ENCODE results near the gene PPTC7. TPM values are rescaled to one million over a fixed set of nuclear protein-coding genes. Genes with fewer than 3 reads are reported as not detected.
"Not testable (repeated sequence)": the region's sequence is repeated elsewhere in the genome, so short reads cannot be mapped to it uniquely, and the experiment has no call there.

Gene PPTC7
- total and polyA plus RNA-seq, 2 donors (not counting 1 experiment from before 2014, with no cell fraction given): 6.9 to 12.5 TPM

GRCh38 chr12:110597885-110598284, 14.8 kb upstream of the PPTC7 start:
- H3K4me3 ChIP-seq (replicated peaks in 1 of 4; ENCODE audit: control extremely low read depth in 1 of 4, insufficient read depth in 1 of 4, low read depth in 3 of 4, low read length in 4 of 4): no peak overlapping the region
- H3K4me1 ChIP-seq (ENCODE audit: control insufficient read depth, extremely low read depth, insufficient read depth, low read length): no peaks in the 10 kb centered on the region
- no peak overlapping the region for H3K4me2 ChIP-seq (ENCODE audit: extremely low read depth, insufficient read depth, low read length)
- no peaks in the 10 kb centered on the region for H3K27me3 ChIP-seq (ENCODE audit: control insufficient read depth, insufficient read depth, low read length)
- H3K36me3 ChIP-seq (ENCODE audit: control insufficient read depth, insufficient read depth, low read length): no peaks in the 10 kb centered on the region
- TF ChIP-seq CTCF (conservative IDR thresholded peaks at IDR 0.05 in 1 of 2, IDR thresholded peaks at IDR 0.05 in 1 of 2; ENCODE audit: low read depth in 1 of 2, low read length in 2 of 2) (no peak), EZH2 (IDR thresholded peaks at IDR 0.05; ENCODE audit: low read length, missing control alignments) (no peak)
- H4K20me1 ChIP-seq (ENCODE audit: control insufficient read depth, extremely low read depth, insufficient read depth, low read length): no peaks in the 10 kb centered on the region
- no peak overlapping the region for H2AFZ ChIP-seq (ENCODE audit: low read length)
- H3K79me2 ChIP-seq (ENCODE audit: control insufficient read depth, insufficient read depth, low read length): no peaks in the 10 kb centered on the region
- H3K27ac ChIP-seq (ENCODE audit: insufficient read depth, low read length): no peak overlapping the region
- H3K9ac ChIP-seq (ENCODE audit: insufficient read depth, low read length): no peak overlapping the region
- no peaks in the 10 kb centered on the region for H3K9me3 ChIP-seq (ENCODE audit: control insufficient read depth, insufficient read depth, low read depth, low read length)
- no peak for DNase-seq (ENCODE audit: low read depth in 2 of 2)

GRCh38 chr12:110592919-110593318, 9.8 kb upstream of the PPTC7 start:
- not testable (repeated sequence) for H3K27me3 ChIP-seq (ENCODE audit: control insufficient read depth, insufficient read depth, low read length); H3K4me2 ChIP-seq (ENCODE audit: extremely low read depth, insufficient read depth, low read length); H3K4me1 ChIP-seq (ENCODE audit: control insufficient read depth, extremely low read depth, insufficient read depth, low read length); H3K36me3 ChIP-seq (ENCODE audit: control insufficient read depth, insufficient read depth, low read length); H4K20me1 ChIP-seq (ENCODE audit: control insufficient read depth, extremely low read depth, insufficient read depth, low read length); H3K79me2 ChIP-seq (ENCODE audit: control insufficient read depth, insufficient read depth, low read length); H3K27ac ChIP-seq (ENCODE audit: insufficient read depth, low read length); H3K9me3 ChIP-seq (ENCODE audit: control insufficient read depth, insufficient read depth, low read depth, low read length); H3K9ac ChIP-seq (ENCODE audit: insufficient read depth, low read length); H2AFZ ChIP-seq (ENCODE audit: low read length); H3K4me3 ChIP-seq (replicated peaks in 1 of 4; ENCODE audit: control extremely low read depth in 1 of 4, insufficient read depth in 1 of 4, low read depth in 3 of 4, low read length in 4 of 4); DNase-seq (ENCODE audit: low read depth in 2 of 2)

- no peaks in the 10 kb centered on the region for H4K20me1 ChIP-seq (ENCODE audit: control insufficient read depth, extremely low read depth, insufficient read depth, low read length)
- no peak for DNase-seq (ENCODE audit: low read depth in 2 of 2)
- H3K27me3 ChIP-seq (ENCODE audit: control insufficient read depth, insufficient read depth, low read length): no peaks in the 10 kb centered on the region
- H3K9me3 ChIP-seq (ENCODE audit: control insufficient read depth, insufficient read depth, low read depth, low read length): no peaks in the 10 kb centered on the region
- no peaks in the 10 kb centered on the region for H3K79me2 ChIP-seq (ENCODE audit: control insufficient read depth, insufficient read depth, low read length)
- no peak overlapping the region for H3K27ac ChIP-seq (ENCODE audit: insufficient read depth, low read length)
- no peak overlapping the region for H3K4me3 ChIP-seq (replicated peaks in 1 of 4; ENCODE audit: control extremely low read depth in 1 of 4, insufficient read depth in 1 of 4, low read depth in 3 of 4, low read length in 4 of 4)
- no peak for TF ChIP-seq EZH2 (IDR thresholded peaks at IDR 0.05; ENCODE audit: low read length, missing control alignments)
- TF ChIP-seq CTCF (conservative IDR thresholded peaks at IDR 0.05 in 1 of 2, IDR thresholded peaks at IDR 0.05 in 1 of 2; ENCODE audit: low read depth in 1 of 2, low read length in 2 of 2): no peak
- no peak overlapping the region for H3K9ac ChIP-seq (ENCODE audit: insufficient read depth, low read length)
- H3K4me2 ChIP-seq (ENCODE audit: extremely low read depth, insufficient read depth, low read length): no peak overlapping the region
- H2AFZ ChIP-seq (ENCODE audit: low read length): no peak overlapping the region
- H3K4me1 ChIP-seq (ENCODE audit: control insufficient read depth, extremely low read depth, insufficient read depth, low read length): peaks cover 2% of the 10 kb centered on the region
- no peaks in the 10 kb centered on the region for H3K36me3 ChIP-seq (ENCODE audit: control insufficient read depth, insufficient read depth, low read length)
These were observed 9.0 kb upstream of the PPTC7 start for GRCh38 chr12:110592078-110592477.

Measured in fibroblast of lung (primary cell).